Tibial nerve (tissue), 4 donors: ENCODE results near the gene ENDOU. TPM values are rescaled to one million over a fixed set of nuclear protein-coding genes. Genes with fewer than 3 reads are reported as not detected.

ENCODE experiments used
- DNase-seq, 2 donors: peaks; one replicate each; pipeline ENCODE4 v3.0.0-alpha.2; 2019; ENCODE audit warnings: low spot score in 2 of 2
- H3K27ac ChIP-seq, 4 donors: fragments of 200-600 bp; sonication (generic) in 3 of 4; one replicate each; pipeline ENCODE4 v1.5.1; 2017 to 2019; ENCODE audit warnings: mild to moderate bottlenecking in 1 of 4
- H3K27me3 ChIP-seq, 2 donors: fragments of 200-600 bp; sonication (generic) in 1 of 2; one replicate each; pipeline versions ENCODE4 v1.5.1 to v1.6.0; 2017 to 2019
- H3K36me3 ChIP-seq, 3 donors: fragments of 200-600 bp; sonication (generic); one replicate each; pipeline ENCODE4 v1.5.1; 2018 to 2019
- H3K4me1 ChIP-seq, 4 donors: fragments of 200-600 bp; sonication (generic) in 3 of 4; one replicate each; pipeline ENCODE4 v1.5.1; 2017 to 2019
- H3K4me3 ChIP-seq, 4 donors: fragments of 200-600 bp; sonication (generic) in 3 of 4; one replicate each; pipeline ENCODE4 v1.5.1; 2017 to 2019; ENCODE audit warnings: mild to moderate bottlenecking in 1 of 4, moderate library complexity in 1 of 4
- H3K9me3 ChIP-seq, 4 donors: fragments of 200-600 bp; sonication (generic) in 3 of 4; one replicate each; pipeline ENCODE4 v1.5.1; 2017 to 2019
- CTCF ChIP-seq, 5 experiments: fragments of 200-600 bp in 3 of 5; fragments of 450-650 bp in 2 of 5; sonication (generic) in 3 of 5; IDR thresholded peaks; one replicate each; pipeline ENCODE4 v1.5.1; 2016 to 2019; ENCODE audit warnings: antibody characterized with exemption in 5 of 5, mild to moderate bottlenecking in 3 of 5, moderate library complexity in 2 of 5
- EP300 ChIP-seq, 2 donors: sonication (generic); formaldehyde crosslinking; IDR thresholded peaks; one replicate each; pipeline ENCODE4 v1.6.1; 2017; ENCODE audit warnings: antibody characterized with exemption in 2 of 2, mild to moderate bottlenecking in 1 of 2
- POLR2A ChIP-seq, 2 donors: fragments of 450-650 bp; IDR thresholded peaks; one replicate each; pipeline ENCODE4 v1.6.1; 2017; ENCODE audit warnings: antibody characterized with exemption in 2 of 2, mild to moderate bottlenecking in 2 of 2, moderate library complexity in 2 of 2
- WGBS, 2 donors: methylation state at CpG; one replicate each; pipeline ENCODE4 v1.1.5; 2018; 5-methylcytosine and 5-hydroxymethylcytosine counted together
- total RNA-seq, 4 donors: library from RNA; depleted of rRNA; stranded (reverse); fragments of >200 nt; gene quantifications; one replicate each; pipeline ENCODE4 v1.1.0, GENCODE V29; 2016

The ENDOU gene
- total RNA-seq, 4 donors from 2014 or later, result 0.30 to 1.2 (median 0.42) TPM; not detected in 1

DNA sequence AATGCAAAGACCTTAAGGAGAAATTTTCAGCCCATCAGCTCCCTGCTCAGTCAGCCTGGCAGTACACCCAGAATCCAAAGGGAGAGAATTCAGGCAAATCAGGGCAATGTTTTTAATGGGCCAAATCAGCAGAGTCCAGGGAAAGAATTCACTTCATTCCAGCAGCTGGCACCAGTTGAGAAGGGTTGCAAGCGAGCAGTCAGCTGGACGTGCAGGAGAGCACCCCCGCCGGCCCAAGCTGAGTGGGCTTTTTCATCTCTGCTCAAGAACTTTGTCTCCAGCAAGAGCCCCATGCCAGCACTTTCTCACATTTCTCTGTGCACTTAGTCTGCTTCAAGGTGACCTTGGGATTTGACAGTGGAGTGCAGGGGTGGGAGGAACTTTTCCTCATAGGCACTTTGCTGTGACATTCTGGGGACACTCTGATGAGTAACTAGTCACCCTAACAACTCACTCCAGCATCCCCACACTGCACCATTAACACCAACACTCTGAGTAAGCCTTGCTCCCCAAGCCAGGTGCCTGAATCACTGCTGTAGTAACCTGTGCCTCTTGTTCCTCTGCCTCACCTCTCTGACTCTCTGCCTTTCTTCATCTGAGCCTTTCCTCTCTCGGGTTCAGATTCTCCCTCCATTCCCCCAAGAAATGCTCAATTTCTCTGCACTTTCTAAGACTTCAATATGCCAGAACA lies 2.2 kb downstream of the ENDOU start:
- Histone ChIP-seq H3K27me3 (no peaks in the 10 kb centered on the region), H3K4me3 (no peak overlapping the region), H3K4me1 (peaks cover 0 to 26% (median 3%) of the 10 kb centered on the region in 4 donors), H3K9me3 (no peaks in the 10 kb centered on the region), H3K36me3 (peaks cover 0 to 37% (median 0%) of the 10 kb centered on the region in 3 donors), H3K27ac (peak overlapping the region in 1 of 4 donors; percentile 3)
- TF ChIP-seq CTCF (IDR thresholded peaks at IDR 0.05), result no peak
- no peak for TF ChIP-seq EP300 (IDR thresholded peaks at IDR 0.05)
- no peak for TF ChIP-seq POLR2A (IDR thresholded peaks at IDR 0.05)
- 73 to 80% methylated on average over 5 of the region's 5 CpGs for WGBS, 2 donors
- no peak for DNase-seq

DNA sequence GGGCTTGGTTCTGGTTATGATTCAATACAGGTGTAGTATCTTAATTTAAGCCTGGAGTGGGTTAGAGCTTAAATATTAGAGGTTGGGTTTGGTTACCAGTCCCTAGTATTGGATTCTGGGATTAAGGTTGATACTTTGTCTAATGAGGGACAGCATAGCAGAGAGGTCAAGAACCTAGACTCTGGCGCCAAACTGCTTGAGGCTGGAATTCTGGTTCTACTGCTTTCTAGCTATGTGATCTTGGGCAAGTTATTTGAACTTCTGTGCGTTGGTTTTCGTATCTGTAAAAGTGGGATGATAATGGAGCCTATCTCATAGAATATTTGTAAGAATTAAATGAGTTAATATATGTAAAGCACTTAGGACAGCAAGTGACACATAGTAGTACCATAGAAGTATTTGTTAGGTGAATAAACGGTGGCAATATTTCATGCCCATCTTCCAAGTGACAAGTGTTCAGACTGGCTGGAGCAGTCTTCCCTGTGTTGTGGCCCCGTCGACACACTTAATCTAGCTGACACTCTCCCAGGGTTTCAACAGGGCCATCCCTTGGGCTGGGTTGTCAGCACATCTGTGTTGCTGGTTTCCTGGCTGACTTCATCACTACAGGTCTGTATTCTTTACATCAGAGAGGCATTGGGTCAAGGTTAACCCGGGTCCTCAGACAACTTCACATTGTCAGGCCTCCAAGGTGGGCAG lies 3.0 kb downstream of the ENDOU start:
- no peaks in the 10 kb centered on the region for H3K9me3 ChIP-seq
- peaks cover 0 to 34% (median 10%) of the 10 kb centered on the region in 4 donors for H3K4me1 ChIP-seq
- TF ChIP-seq EP300 (IDR thresholded peaks at IDR 0.05) (no peak), CTCF (IDR thresholded peaks at IDR 0.05) (no peak), POLR2A (IDR thresholded peaks at IDR 0.05) (no peak)
- H3K4me3 ChIP-seq, result no peak overlapping the region
- peak overlapping the region in 1 of 4 donors; percentile 3 for H3K27ac ChIP-seq
- no peak for DNase-seq
- H3K36me3 ChIP-seq, result peaks cover 0 to 37% (median 0%) of the 10 kb centered on the region in 3 donors
- no peaks in the 10 kb centered on the region for H3K27me3 ChIP-seq
- 82 to 85% methylated on average over 7 of the region's 7 CpGs for WGBS, 2 donors

DNA sequence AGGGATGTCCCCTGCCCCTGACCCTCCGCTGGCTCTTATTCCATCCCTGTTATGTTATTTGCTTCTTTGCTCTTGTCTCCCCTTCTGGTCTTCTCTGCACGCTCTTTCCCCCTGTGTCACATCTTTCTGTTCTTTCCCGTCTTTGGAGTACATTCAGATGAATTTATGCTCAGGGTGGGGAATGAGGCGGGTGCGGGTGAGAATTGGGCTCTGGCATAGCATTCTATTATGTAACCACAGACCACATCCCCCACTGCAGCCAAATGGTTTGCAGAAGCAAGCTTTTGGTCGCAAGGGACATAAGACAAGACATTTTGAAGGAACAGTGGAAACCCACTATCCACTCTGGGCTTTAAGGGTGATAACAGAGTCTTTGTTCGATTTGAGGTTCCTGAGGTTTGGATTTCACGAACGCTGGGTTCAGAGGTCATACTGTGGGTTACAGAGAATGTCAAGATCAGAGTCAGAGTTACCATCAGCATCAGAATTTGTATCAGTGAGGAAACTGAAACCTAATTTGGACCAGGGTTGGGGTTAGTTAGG lies 3.8 kb downstream of the ENDOU start:
- TF ChIP-seq CTCF (IDR thresholded peaks at IDR 0.05), result no peak
- no peak for TF ChIP-seq EP300 (IDR thresholded peaks at IDR 0.05)
- TF ChIP-seq POLR2A (IDR thresholded peaks at IDR 0.05), result no peak
- Histone ChIP-seq H3K27me3 (no peaks in the 10 kb centered on the region), H3K36me3 (peaks cover 0 to 37% (median 0%) of the 10 kb centered on the region in 3 donors), H3K27ac (no peak overlapping the region), H3K9me3 (no peaks in the 10 kb centered on the region), H3K4me1 (peaks cover 0 to 41% (median 16%) of the 10 kb centered on the region in 4 donors), H3K4me3 (no peak overlapping the region)
- no peak for DNase-seq
- 48 to 54% methylated on average over 9 of the region's 9 CpGs for WGBS, 2 donors

DNA sequence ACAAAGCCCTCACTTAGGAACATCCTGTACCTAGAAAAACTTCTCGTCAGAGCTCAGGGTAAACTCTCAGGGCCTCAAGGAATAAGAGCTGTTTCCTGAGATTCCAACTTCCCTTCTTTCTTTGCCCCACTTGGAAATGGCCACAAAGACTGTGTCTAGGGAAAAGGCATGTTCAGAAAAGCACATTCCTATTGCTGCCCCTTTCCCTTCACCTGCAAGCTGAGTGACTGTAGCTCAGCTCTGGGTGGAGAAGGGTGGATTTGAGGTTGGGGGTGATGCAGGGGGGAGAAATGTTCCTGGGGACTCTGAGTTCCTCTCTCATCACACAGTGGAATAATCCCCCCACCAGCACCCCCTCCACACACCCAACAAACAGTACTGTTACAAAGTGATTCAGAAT lies 6.8 kb downstream of the ENDOU start:
- no peak for DNase-seq
- peaks cover 0 to 54% (median 22%) of the 10 kb centered on the region in 4 donors for H3K4me1 ChIP-seq
- H3K27ac ChIP-seq, result peak overlapping the region; percentile 8 to 88 (median 80)
- H3K27me3 ChIP-seq, result no peaks in the 10 kb centered on the region
- peaks cover 0 to 28% (median 0%) of the 10 kb centered on the region in 3 donors for H3K36me3 ChIP-seq
- 56 to 73% methylated on average over 1 of the region's 1 CpG for WGBS, 2 donors
- TF ChIP-seq EP300 (IDR thresholded peaks at IDR 0.05), result no peak
- no peak for TF ChIP-seq CTCF (IDR thresholded peaks at IDR 0.05)
- H3K9me3 ChIP-seq, result no peaks in the 10 kb centered on the region
- H3K4me3 ChIP-seq, result no peak overlapping the region
